ENCODE results near the gene HSD11B1. TPM values are rescaled to one million over a fixed set of nuclear protein-coding genes. Genes with fewer than 3 reads are reported as not detected.

HSD11B1 gene
- total and polyA plus RNA-seq, 7 donors = 2.0 to 10.0 (median 3.0) TPM; not detected in 1

DNA sequence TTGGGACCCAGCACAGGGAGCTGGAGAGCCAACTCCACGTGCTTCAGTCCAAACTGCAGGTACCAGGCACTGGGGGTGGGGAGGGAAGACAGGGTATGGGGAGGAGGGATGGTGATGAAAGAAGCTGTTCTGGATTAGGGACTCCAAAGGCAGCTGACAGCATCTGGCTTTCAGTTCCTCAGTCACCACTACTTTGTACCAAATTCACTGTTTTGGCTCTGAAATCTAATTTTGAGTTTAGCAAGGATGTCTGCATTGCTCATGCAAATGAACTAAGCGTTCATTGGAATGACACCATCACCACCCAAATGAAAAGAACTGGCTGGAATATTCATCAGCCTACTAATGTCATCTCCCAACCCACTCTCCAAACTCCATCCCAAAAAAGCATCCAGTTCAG is 71.0 kb downstream of the HSD11B1 start:
- Histone ChIP-seq H3K4me1 (peaks cover 0 to 6% (median 3%) of the 10 kb centered on the region in 4 donors), H3K4me3 (no peak overlapping the region), H3K27ac (no peak overlapping the region), H3K27me3 (no peaks in the 10 kb centered on the region), H3K9me3 (no peaks in the 10 kb centered on the region), H3K36me3 (no peaks in the 10 kb centered on the region)
- no peak for TF ChIP-seq CTCF (IDR thresholded peaks at IDR 0.05)
- TF ChIP-seq EP300 (IDR thresholded peaks at IDR 0.05) = no peak
- TF ChIP-seq POLR2A (IDR thresholded peaks at IDR 0.05) = no peak
- TF ChIP-seq POLR2AphosphoS5 (IDR thresholded peaks at IDR 0.05) = no peak
- DNase-seq = no peak
- intact Hi-C loops (cut with DNase I) = no loop called here
- WGBS, 2 donors = 60 to 68% methylated on average over 2 of the region's 2 CpGs

- H3K36me3 ChIP-seq = no peaks in the 10 kb centered on the region
- no peaks in the 10 kb centered on the region for H3K9me3 ChIP-seq
- intact Hi-C loops (cut with DNase I) = no loop called here
- no peak for TF ChIP-seq POLR2A (IDR thresholded peaks at IDR 0.05)
- no peak for TF ChIP-seq CTCF (IDR thresholded peaks at IDR 0.05)
- no peak for TF ChIP-seq POLR2AphosphoS5 (IDR thresholded peaks at IDR 0.05)
- no peak for TF ChIP-seq EP300 (IDR thresholded peaks at IDR 0.05)
- H3K27ac ChIP-seq = no peak overlapping the region
- no peaks in the 10 kb centered on the region for H3K27me3 ChIP-seq
- 94 to 98% methylated on average over 2 of the region's 2 CpGs for WGBS, 2 donors
- no peaks in the 10 kb centered on the region for H3K4me1 ChIP-seq
- H3K4me3 ChIP-seq = no peak overlapping the region
- no peak for DNase-seq
Observed at GRCh38 chr1:209777587-209777986, 72.9 kb downstream of the HSD11B1 start.

DNA sequence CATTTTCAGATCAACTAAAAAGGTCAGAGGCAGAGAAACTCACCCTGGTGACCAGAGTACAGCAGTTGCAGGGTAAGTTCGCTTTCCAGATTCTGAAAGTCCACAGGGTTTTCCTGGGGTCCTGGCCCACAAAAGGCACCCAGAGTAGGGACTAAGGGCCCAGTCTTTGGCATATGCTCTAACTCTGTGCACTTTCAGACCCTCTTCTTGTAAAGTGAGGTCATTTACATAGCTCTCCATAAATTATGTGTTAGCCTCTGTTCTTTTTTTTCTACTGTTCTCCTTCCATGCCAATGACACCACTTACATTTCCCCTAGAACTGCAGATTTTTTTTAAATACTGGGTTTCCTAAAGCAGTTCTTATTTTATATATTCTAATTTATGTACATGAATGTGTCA is 73.5 kb downstream of the HSD11B1 start:
- Histone ChIP-seq H3K9me3 (no peaks in the 10 kb centered on the region), H3K36me3 (no peaks in the 10 kb centered on the region), H3K4me3 (no peak overlapping the region), H3K4me1 (peaks cover 0 to 1% (median under 1%) of the 10 kb centered on the region in 4 donors), H3K27me3 (no peaks in the 10 kb centered on the region), H3K27ac (no peak overlapping the region)
- 98% methylated on average over 1 of the region's 1 CpG for WGBS, 2 donors
- no peak for TF ChIP-seq POLR2AphosphoS5 (IDR thresholded peaks at IDR 0.05)
- TF ChIP-seq EP300 (IDR thresholded peaks at IDR 0.05) = no peak
- no peak for TF ChIP-seq CTCF (IDR thresholded peaks at IDR 0.05)
- no peak for TF ChIP-seq POLR2A (IDR thresholded peaks at IDR 0.05)
- no peak for DNase-seq
- intact Hi-C loops (cut with DNase I) = no loop called here

DNA sequence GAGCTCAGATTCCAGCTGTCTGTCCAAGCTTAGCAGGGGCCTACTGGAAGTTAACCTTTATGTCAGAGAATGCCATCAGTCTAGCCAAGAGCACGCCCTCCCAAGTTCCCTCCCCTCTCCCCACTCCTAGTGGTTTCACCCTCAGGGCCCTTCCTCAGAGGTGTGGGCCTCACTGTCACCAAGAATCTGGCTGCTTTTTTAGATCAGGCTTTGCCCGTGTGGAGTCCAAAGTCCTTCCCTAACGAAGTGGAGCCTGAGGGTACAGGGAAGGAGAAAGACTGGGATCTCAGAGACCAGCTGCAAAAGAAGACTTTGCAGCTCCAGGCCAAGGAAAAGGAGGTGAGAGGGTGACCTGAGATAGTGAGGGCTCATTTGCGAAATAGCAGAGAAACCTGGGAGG is 75.6 kb downstream of the HSD11B1 start:
- no peak overlapping the region for H3K4me3 ChIP-seq
- H3K27me3 ChIP-seq = no peaks in the 10 kb centered on the region
- H3K36me3 ChIP-seq = no peaks in the 10 kb centered on the region
- intact Hi-C loops (cut with DNase I) = no loop called here
- no peaks in the 10 kb centered on the region for H3K9me3 ChIP-seq
- TF ChIP-seq CTCF (IDR thresholded peaks at IDR 0.05) (no peak), POLR2AphosphoS5 (IDR thresholded peaks at IDR 0.05) (no peak), EP300 (IDR thresholded peaks at IDR 0.05) (no peak), POLR2A (IDR thresholded peaks at IDR 0.05) (no peak)
- 28 to 75% methylated on average over 4 of the region's 4 CpGs for WGBS, 2 donors
- no peak for DNase-seq
- no peak overlapping the region for H3K27ac ChIP-seq
- peaks cover 0 to 11% (median 9%) of the 10 kb centered on the region in 4 donors for H3K4me1 ChIP-seq

- no peaks in the 10 kb centered on the region for H3K9me3 ChIP-seq
- H3K36me3 ChIP-seq = no peaks in the 10 kb centered on the region
- intact Hi-C loops (cut with DNase I) = no loop called here
- TF ChIP-seq POLR2A (IDR thresholded peaks at IDR 0.05) (no peak), CTCF (IDR thresholded peaks at IDR 0.05) (no peak), EP300 (IDR thresholded peaks at IDR 0.05) (no peak), POLR2AphosphoS5 (IDR thresholded peaks at IDR 0.05) (no peak)
- peaks cover 0 to 27% (median 26%) of the 10 kb centered on the region in 4 donors for H3K4me1 ChIP-seq
- H3K4me3 ChIP-seq = peak overlapping the region in 2 of 4 donors; percentile 62 to 63
- DNase-seq = no peak
- no peaks in the 10 kb centered on the region for H3K27me3 ChIP-seq
- WGBS, 2 donors = 50 to 67% methylated on average over 6 of the region's 6 CpGs
- H3K27ac ChIP-seq = no peak overlapping the region
Observed at GRCh38 chr1:209783386-209783785, 78.7 kb downstream of the HSD11B1 start.

Measured in sigmoid colon (tissue), 7 donors.